Astrocyte of the hippocampus (primary cell): Measurements from ENCODE around the gene RFTN1.
"Not testable (repeated sequence)": the region's sequence is repeated elsewhere in the genome, so short reads cannot be mapped to it uniquely, and the experiment has no call there.

Experiments used
- DNase-seq: peaks from one replicate; pipeline ENCODE4 v3.0.0; 2011; ENCODE audit warnings: low read depth, low spot score

RFTN1 gene

GRCh38 chr3:16507578-16508242 lies 5.8 kb downstream of the RFTN1 start:
- DNase-seq = no peak

- DNase-seq = no peak
Observed at GRCh38 chr3:16506884-16507577, 6.5 kb downstream of the RFTN1 start.

- no peak for DNase-seq
Observed at GRCh38 chr3:16506451-16506850, 7.0 kb downstream of the RFTN1 start.

GRCh38 chr3:16504692-16505091 lies 8.8 kb downstream of the RFTN1 start:
- no peak for DNase-seq

GRCh38 chr3:16504242-16504641 lies 9.3 kb downstream of the RFTN1 start:
- DNase-seq = no peak

- no peak for DNase-seq
Observed at GRCh38 chr3:16503191-16503776, 10.2 kb downstream of the RFTN1 start.

GRCh38 chr3:16502347-16502908 lies 11.1 kb downstream of the RFTN1 start:
- no peak for DNase-seq

GRCh38 chr3:16501376-16501775 lies 12.1 kb downstream of the RFTN1 start:
- DNase-seq = no peak

- no peak for DNase-seq
Observed at GRCh38 chr3:16500911-16501310, 12.6 kb downstream of the RFTN1 start.

GRCh38 chr3:16500093-16500492 lies 13.4 kb downstream of the RFTN1 start:
- no peak for DNase-seq

- no peak for DNase-seq
Observed at GRCh38 chr3:16499351-16499750, 14.1 kb downstream of the RFTN1 start.

GRCh38 chr3:16498130-16498890 lies 15.2 kb downstream of the RFTN1 start:
- no peak for DNase-seq

- DNase-seq = no peak
Observed at GRCh38 chr3:16496408-16497222, 16.9 kb downstream of the RFTN1 start.

GRCh38 chr3:16496008-16496407 lies 17.5 kb downstream of the RFTN1 start:
- DNase-seq = no peak

GRCh38 chr3:16494814-16495431 lies 18.6 kb downstream of the RFTN1 start:
- DNase-seq = no peak

GRCh38 chr3:16494094-16494493 lies 19.4 kb downstream of the RFTN1 start:
- no peak for DNase-seq

GRCh38 chr3:16490062-16490619 lies 23.4 kb downstream of the RFTN1 start:
- no peak for DNase-seq

GRCh38 chr3:16489326-16490061 lies 24.0 kb downstream of the RFTN1 start:
- not testable (repeated sequence) for DNase-seq

- no peak for DNase-seq
Observed at GRCh38 chr3:16488637-16489036, 24.9 kb downstream of the RFTN1 start.
